Mesenchymal stem cell (in vitro differentiated cells and primary cell): Measurements from ENCODE around the gene BORCS5.
A peak's percentile ranks its signal among the peaks of the same experiment; 100 is the strongest.

Source experiments
- DNase-seq: peaks from one replicate; pipeline ENCODE4 v3.0.0-alpha.2; 2013
- H2AFZ ChIP-seq: one replicate; pipeline ENCODE4 v1.6.1; 2013; ENCODE audit warnings: low read depth, mild to moderate bottlenecking, control low read depth, inconsistent platforms, low read length, moderate library complexity
- H2AK5ac ChIP-seq: 2 replicates; pipeline ENCODE4 v1.6.1; 2013; ENCODE audit warnings: low read length, moderate library complexity, mild to moderate bottlenecking, inconsistent platforms; ENCODE audit not compliant: severe bottlenecking
- H2BK120ac ChIP-seq: one replicate; pipeline ENCODE4 v1.6.1; 2013; ENCODE audit warnings: low read depth, mild to moderate bottlenecking, inconsistent platforms, low read length, moderate library complexity
- H2BK12ac ChIP-seq, 2 experiments: one replicate each; pipeline ENCODE4 v1.6.1; 2013; ENCODE audit warnings: inconsistent platforms in 2 of 2, low read length in 2 of 2, mild to moderate bottlenecking in 2 of 2, moderate library complexity in 2 of 2, control low read depth in 1 of 2
- H2BK15ac ChIP-seq: one replicate; pipeline ENCODE4 v1.6.1; 2013; ENCODE audit warnings: mild to moderate bottlenecking, low read depth, inconsistent platforms; ENCODE audit not compliant: poor library complexity, severe bottlenecking
- H2BK5ac ChIP-seq: 2 replicates; pipeline ENCODE4 v1.6.1; 2013; ENCODE audit warnings: low read depth, mild to moderate bottlenecking, low read length, control low read depth, inconsistent platforms; ENCODE audit not compliant: poor library complexity, severe bottlenecking
- H3K14ac ChIP-seq, 2 experiments: one replicate each; pipeline ENCODE4 v1.6.1; 2013; ENCODE audit warnings: inconsistent platforms in 2 of 2, low read length in 2 of 2, control low read depth in 1 of 2, mild to moderate bottlenecking in 1 of 2, moderate library complexity in 1 of 2
- H3K18ac ChIP-seq, 2 experiments: one replicate each; pipeline ENCODE4 v1.6.1; 2013; ENCODE audit warnings: inconsistent platforms in 2 of 2, low read length in 2 of 2, control low read depth in 1 of 2, low read depth in 1 of 2, mild to moderate bottlenecking in 1 of 2
- H3K23ac ChIP-seq, 2 experiments: one replicate each; pipeline ENCODE4 v1.6.1; 2013; ENCODE audit warnings: inconsistent platforms in 2 of 2, low read length in 2 of 2, mild to moderate bottlenecking in 2 of 2, moderate library complexity in 2 of 2, control low read depth in 1 of 2
- H3K27ac ChIP-seq: 2 replicates; pipeline ENCODE4 v1.5.1; 2013; ENCODE audit warnings: mild to moderate bottlenecking, moderate library complexity, low read length, control low read depth, inconsistent platforms; ENCODE audit not compliant: poor library complexity, severe bottlenecking
- H3K27me3 ChIP-seq, 2 experiments: 2 replicates each; pipeline versions ENCODE4 v1.6.1 to v1.7.0; 2013; ENCODE audit warnings: low read length in 2 of 2, mild to moderate bottlenecking in 2 of 2, moderate library complexity in 2 of 2, control low read depth in 1 of 2, inconsistent platforms in 1 of 2; ENCODE audit not compliant: control insufficient read depth in 1 of 2, insufficient read depth in 1 of 2
- H3K36me3 ChIP-seq, 2 experiments: 2 replicates each; pipeline versions ENCODE4 v1.6.1 to v1.7.0; 2013; ENCODE audit warnings: low read length in 2 of 2, control low read depth in 1 of 2, inconsistent platforms in 1 of 2, low read depth in 1 of 2, mild to moderate bottlenecking in 1 of 2; ENCODE audit not compliant: insufficient read depth in 2 of 2, control insufficient read depth in 1 of 2
- H3K4ac ChIP-seq, 2 experiments: one replicate each; pipeline ENCODE4 v1.6.1; 2013; ENCODE audit warnings: inconsistent platforms in 2 of 2, low read length in 2 of 2, mild to moderate bottlenecking in 2 of 2, moderate library complexity in 2 of 2, control low read depth in 1 of 2, low read depth in 1 of 2
- H3K4me1 ChIP-seq: 2 replicates; pipeline ENCODE4 v1.6.1; 2013; ENCODE audit warnings: low read depth, low read length, control low read depth; ENCODE audit not compliant: control insufficient read depth, insufficient read depth
- H3K4me2 ChIP-seq: 2 replicates; pipeline ENCODE4 v1.6.1; 2013; ENCODE audit warnings: low read length, mild to moderate bottlenecking, inconsistent platforms; ENCODE audit not compliant: poor library complexity, severe bottlenecking
- H3K4me3 ChIP-seq, 2 experiments: 2 replicates each; pipeline versions ENCODE4 v1.5.1 to v1.7.0; 2013; ENCODE audit warnings: low read length in 2 of 2, mild to moderate bottlenecking in 2 of 2, control low read depth in 1 of 2, low read depth in 1 of 2; ENCODE audit not compliant: insufficient read depth in 1 of 2
- H3K79me1 ChIP-seq: replicated peaks from 2 replicates; pipeline ENCODE4 v1.6.1; 2013; ENCODE audit warnings: mild to moderate bottlenecking, control low read depth, low read length, inconsistent platforms; ENCODE audit not compliant: poor library complexity, severe bottlenecking
- H3K9ac ChIP-seq: 2 replicates; pipeline ENCODE4 v1.7.0; 2013; ENCODE audit warnings: mild to moderate bottlenecking, low read length, moderate library complexity
- H3K9me3 ChIP-seq: 2 replicates; pipeline ENCODE4 v1.7.0; 2013; ENCODE audit warnings: mild to moderate bottlenecking, low read length; ENCODE audit not compliant: control insufficient read depth
- H4K8ac ChIP-seq: one replicate; pipeline ENCODE4 v1.6.1; 2013; ENCODE audit warnings: inconsistent platforms, mild to moderate bottlenecking, low read length, moderate library complexity
- H4K91ac ChIP-seq: one replicate; pipeline ENCODE4 v1.6.1; 2013; ENCODE audit warnings: mild to moderate bottlenecking, low read length, inconsistent platforms
- WGBS: methylation state at CpG from one replicate; pipeline ENCODE4 v1.1.7; 2013; ENCODE audit warnings: mixed read lengths; 5-methylcytosine and 5-hydroxymethylcytosine counted together

BORCS5 gene

DNA sequence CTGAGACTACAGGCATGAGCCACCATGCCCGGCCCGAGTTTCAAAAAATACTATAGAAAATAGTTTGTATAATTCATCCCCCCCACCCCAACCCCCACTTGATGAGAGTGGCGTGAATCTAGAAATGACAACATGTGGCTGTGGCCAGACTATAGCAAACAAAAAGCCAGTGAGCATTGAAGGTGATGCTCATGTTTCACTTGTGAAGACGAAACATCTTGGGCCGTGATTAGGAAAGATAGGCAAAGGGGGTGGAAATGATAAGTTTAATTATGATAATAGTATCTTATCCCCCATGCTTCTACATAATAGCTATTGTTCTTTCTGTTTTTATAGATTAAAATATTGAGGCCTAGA lies 8.5 kb downstream of the BORCS5 start:
- H3K4ac ChIP-seq = no peak overlapping the region
- H3K36me3 ChIP-seq = peaks cover 7 to 25% of the 10 kb centered on the region in 2 experiments
- no peak overlapping the region for H2BK120ac ChIP-seq
- no peak overlapping the region for H2AK5ac ChIP-seq
- H3K18ac ChIP-seq = no peak overlapping the region
- H3K9ac ChIP-seq = no peak overlapping the region
- DNase-seq = no peak
- peaks cover 4% of the 10 kb centered on the region for H3K79me1 ChIP-seq
- no peaks in the 10 kb centered on the region for H3K27me3 ChIP-seq
- H3K9me3 ChIP-seq = no peaks in the 10 kb centered on the region
- H3K14ac ChIP-seq = no peak overlapping the region
- H3K4me2 ChIP-seq = no peak overlapping the region
- no peak overlapping the region for H2BK15ac ChIP-seq
- H3K4me3 ChIP-seq = no peak overlapping the region
- H3K23ac ChIP-seq = no peak overlapping the region
- 100% methylated on average over 1 of the region's 5 CpGs for WGBS
- no peak overlapping the region for H2BK12ac ChIP-seq
- H3K4me1 ChIP-seq = no peaks in the 10 kb centered on the region
- no peak overlapping the region for H4K8ac ChIP-seq
- H3K27ac ChIP-seq = no peak overlapping the region
- no peak overlapping the region for H2AFZ ChIP-seq
- H4K91ac ChIP-seq = no peak overlapping the region
- no peak overlapping the region for H2BK5ac ChIP-seq

DNA sequence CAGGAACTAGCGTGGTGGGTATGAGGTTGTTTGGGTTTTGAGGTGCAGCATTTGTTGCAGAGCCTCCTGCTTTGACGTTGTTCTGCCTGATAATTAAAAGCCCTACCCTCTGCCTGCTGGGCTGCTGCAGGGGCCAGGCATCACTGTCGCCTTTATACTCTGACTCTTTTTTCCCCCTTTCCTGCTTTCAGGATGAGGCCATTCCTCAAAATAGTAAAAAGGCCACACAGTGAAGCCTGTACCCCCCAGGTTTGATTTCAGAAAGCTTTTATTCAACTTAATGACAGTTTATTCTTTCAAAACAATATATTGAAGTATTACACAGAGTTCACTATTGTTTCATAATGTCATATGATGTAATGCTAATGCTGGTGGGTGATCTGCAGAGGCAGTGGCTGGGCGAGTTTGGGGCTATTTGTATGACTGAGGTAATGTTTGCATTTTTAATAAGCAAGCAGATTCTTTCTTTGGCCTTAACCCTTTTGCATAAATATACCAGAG lies 9.1 kb downstream of the BORCS5 start:
- Histone ChIP-seq H3K4me1 (no peaks in the 10 kb centered on the region), H2BK5ac (no peak overlapping the region), H4K91ac (no peak overlapping the region), H3K27me3 (no peaks in the 10 kb centered on the region), H2BK15ac (no peak overlapping the region), H3K4me3 (no peak overlapping the region), H4K8ac (no peak overlapping the region), H3K4ac (no peak overlapping the region), H2BK12ac (no peak overlapping the region), H3K4me2 (no peak overlapping the region), H2AK5ac (no peak overlapping the region), H3K18ac (no peak overlapping the region), H2BK120ac (no peak overlapping the region), H2AFZ (no peak overlapping the region), H3K79me1 (peaks cover 4% of the 10 kb centered on the region), H3K9me3 (no peaks in the 10 kb centered on the region), H3K27ac (no peak overlapping the region), H3K36me3 (peaks cover 7 to 25% of the 10 kb centered on the region in 2 experiments), H3K14ac (no peak overlapping the region), H3K23ac (no peak overlapping the region), H3K9ac (peak overlapping the region; percentile 31)
- 86% methylated on average over 4 of the region's 4 CpGs for WGBS
- no peak for DNase-seq

DNA sequence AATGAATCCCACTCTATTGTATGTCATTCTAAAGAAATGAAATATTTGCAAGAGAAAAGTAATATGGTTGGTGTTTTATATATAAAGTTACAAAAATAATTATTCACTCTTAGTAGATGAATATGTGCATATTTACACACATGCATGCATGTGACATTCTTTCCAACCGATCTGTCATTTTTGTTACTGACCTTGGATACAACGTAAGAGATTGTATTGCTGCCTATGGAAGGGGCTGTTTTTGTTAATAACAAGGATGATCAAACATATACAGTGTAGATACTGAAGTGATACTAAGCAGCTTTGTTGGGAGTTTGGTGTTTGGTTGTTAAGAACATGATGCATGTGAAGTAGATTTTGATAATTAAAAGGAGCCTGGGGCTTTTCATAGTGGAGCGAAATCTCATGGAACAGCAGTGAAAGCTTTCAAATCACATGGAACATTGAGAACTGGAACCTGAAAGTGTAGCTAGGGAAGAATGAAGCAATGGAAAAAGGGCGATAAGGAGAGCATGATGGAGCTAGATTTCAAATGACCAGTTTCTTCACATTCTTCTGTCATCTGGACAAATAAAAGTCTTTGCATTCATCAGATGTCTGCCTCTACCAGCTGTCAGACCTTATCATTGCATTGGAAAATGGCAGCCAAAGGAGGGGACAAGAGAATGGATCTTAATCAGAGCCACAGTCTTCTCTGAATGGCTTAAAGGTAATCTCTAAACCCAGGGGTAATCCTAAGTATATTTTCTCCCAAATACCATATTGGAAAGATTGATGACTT lies 10.0 kb downstream of the BORCS5 start:
- Histone ChIP-seq H2AFZ (no peak overlapping the region), H2BK120ac (no peak overlapping the region), H3K18ac (no peak overlapping the region), H4K8ac (no peak overlapping the region), H3K4ac (no peak overlapping the region), H2BK15ac (no peak overlapping the region), H3K27ac (no peak overlapping the region), H3K4me1 (no peaks in the 10 kb centered on the region), H2BK12ac (no peak overlapping the region), H3K4me3 (no peak overlapping the region), H3K36me3 (peaks cover 7 to 25% of the 10 kb centered on the region in 2 experiments), H3K9ac (no peak overlapping the region), H3K9me3 (no peaks in the 10 kb centered on the region), H3K79me1 (peaks cover 2% of the 10 kb centered on the region), H3K27me3 (no peaks in the 10 kb centered on the region), H2AK5ac (no peak overlapping the region), H4K91ac (no peak overlapping the region), H3K4me2 (no peak overlapping the region), H3K23ac (no peak overlapping the region), H2BK5ac (no peak overlapping the region), H3K14ac (no peak overlapping the region)
- no peak for DNase-seq
- 98% methylated on average over 3 of the region's 4 CpGs for WGBS

DNA sequence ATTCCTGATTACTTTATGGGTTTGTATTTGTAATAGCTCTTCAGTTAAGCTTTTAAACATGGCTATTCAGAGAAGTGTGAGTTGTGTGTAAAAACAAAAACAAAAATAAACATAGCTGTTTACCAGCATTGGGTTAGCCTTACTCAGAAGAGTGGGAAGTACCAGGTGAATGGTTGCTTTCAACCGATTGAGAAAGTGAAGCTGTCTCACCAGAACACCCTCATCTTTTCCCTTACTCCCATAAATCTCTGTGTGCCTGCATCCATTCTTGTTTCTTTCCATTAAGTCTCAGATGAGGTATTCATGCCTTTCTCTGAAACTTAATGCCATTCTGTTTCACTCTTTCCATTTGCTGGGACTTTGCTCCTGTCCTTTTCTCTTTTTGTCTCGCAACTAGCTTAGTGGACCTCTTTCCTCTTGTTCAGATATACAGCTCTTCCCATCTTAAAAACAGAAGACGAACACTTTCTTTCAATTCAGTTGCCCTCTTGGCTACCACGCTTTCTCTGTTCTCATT lies 10.7 kb downstream of the BORCS5 start:
- H3K36me3 ChIP-seq = peaks cover 7 to 25% of the 10 kb centered on the region in 2 experiments
- no peak overlapping the region for H3K14ac ChIP-seq
- no peak overlapping the region for H2BK15ac ChIP-seq
- H2AK5ac ChIP-seq = no peak overlapping the region
- no peak overlapping the region for H2BK120ac ChIP-seq
- no peak overlapping the region for H2BK12ac ChIP-seq
- no peak overlapping the region for H4K91ac ChIP-seq
- H3K27me3 ChIP-seq = no peaks in the 10 kb centered on the region
- H3K4me2 ChIP-seq = no peak overlapping the region
- H3K79me1 ChIP-seq = peaks cover 2% of the 10 kb centered on the region
- no peak for DNase-seq
- H3K4ac ChIP-seq = no peak overlapping the region
- H3K18ac ChIP-seq = no peak overlapping the region
- no peak overlapping the region for H3K9ac ChIP-seq
- no peak overlapping the region for H2AFZ ChIP-seq
- H2BK5ac ChIP-seq = no peak overlapping the region
- H3K23ac ChIP-seq = no peak overlapping the region
- H3K9me3 ChIP-seq = no peaks in the 10 kb centered on the region
- 95% methylated on average over 4 of the region's 4 CpGs for WGBS
- no peak overlapping the region for H3K27ac ChIP-seq
- no peak overlapping the region for H4K8ac ChIP-seq
- H3K4me3 ChIP-seq = no peak overlapping the region
- H3K4me1 ChIP-seq = no peaks in the 10 kb centered on the region
